ENCODE data around the gene SPATS2L.

Gene SPATS2L

GRCh38 chr2:200296118-200296517 is 10.4 kb upstream of the SPATS2L start:
- no peak for DNase-seq (ENCODE audit: low read depth, low spot score)
- H3K27ac ChIP-seq: no peak overlapping the region

GRCh38 chr2:200297100-200297499 is 9.4 kb upstream of the SPATS2L start:
- H3K27ac ChIP-seq: no peak overlapping the region
- no peak for DNase-seq (ENCODE audit: low read depth, low spot score)

GRCh38 chr2:200297989-200298388 is 8.5 kb upstream of the SPATS2L start:
- no peak for DNase-seq (ENCODE audit: low read depth, low spot score)
- no peak overlapping the region for H3K27ac ChIP-seq

GRCh38 chr2:200298816-200299215 is 7.7 kb upstream of the SPATS2L start:
- no peak overlapping the region for H3K27ac ChIP-seq
- no peak for DNase-seq (ENCODE audit: low read depth, low spot score)

- no peak for DNase-seq (ENCODE audit: low read depth, low spot score)
- peak overlapping the region; percentile 84 for H3K27ac ChIP-seq
These were observed 6.4 kb upstream of the SPATS2L start for GRCh38 chr2:200300065-200300464.

GRCh38 chr2:200300638-200301314 is 5.7 kb upstream of the SPATS2L start:
- peak overlapping the region; percentile 84 for H3K27ac ChIP-seq
- DNase-seq (ENCODE audit: low read depth, low spot score): peak; percentile 92

GRCh38 chr2:200301953-200302858 is 4.3 kb upstream of the SPATS2L start:
- H3K27ac ChIP-seq: peak overlapping the region; percentile 84
- no peak for DNase-seq (ENCODE audit: low read depth, low spot score)

GRCh38 chr2:200302940-200303727 is 3.4 kb upstream of the SPATS2L start:
- peak overlapping the region; percentile 84 for H3K27ac ChIP-seq
- DNase-seq (ENCODE audit: low read depth, low spot score): peak; percentile 95

GRCh38 chr2:200305797-200306195 is 697 bp upstream of the SPATS2L start:
- peak overlapping the region; percentile 84 for H3K27ac ChIP-seq
- no peak for DNase-seq (ENCODE audit: low read depth, low spot score)

- H3K27ac ChIP-seq: peak overlapping the region; percentile 84
- DNase-seq (ENCODE audit: low read depth, low spot score): no peak
These were observed 634 bp downstream of the SPATS2L start for GRCh38 chr2:200306931-200307723.

- no peak for DNase-seq (ENCODE audit: low read depth, low spot score)
- H3K27ac ChIP-seq: peak overlapping the region; percentile 84
These were observed 1.4 kb downstream of the SPATS2L start for GRCh38 chr2:200307724-200308545.

- no peak for DNase-seq (ENCODE audit: low read depth, low spot score)
- H3K27ac ChIP-seq: peak overlapping the region; percentile 84
These were observed 2.2 kb downstream of the SPATS2L start for GRCh38 chr2:200308546-200309295.

- DNase-seq (ENCODE audit: low read depth, low spot score): no peak
- H3K27ac ChIP-seq: peak overlapping the region; percentile 84
These were observed 3.0 kb downstream of the SPATS2L start for GRCh38 chr2:200309296-200310049.

- no peak for DNase-seq (ENCODE audit: low read depth, low spot score)
- peak overlapping the region; percentile 84 for H3K27ac ChIP-seq
These were observed 4.1 kb downstream of the SPATS2L start for GRCh38 chr2:200310545-200310971.

- H3K27ac ChIP-seq: peak overlapping the region; percentile 84
- no peak for DNase-seq (ENCODE audit: low read depth, low spot score)
These were observed 4.6 kb downstream of the SPATS2L start for GRCh38 chr2:200311139-200311538.

GRCh38 chr2:200314976-200315567 is 8.6 kb downstream of the SPATS2L start:
- DNase-seq (ENCODE audit: low read depth, low spot score): no peak
- peak overlapping the region; percentile 46 for H3K27ac ChIP-seq

GRCh38 chr2:200317975-200318374 is 11.5 kb downstream of the SPATS2L start:
- no peak for DNase-seq (ENCODE audit: low read depth, low spot score)
- peak overlapping the region; percentile 46 for H3K27ac ChIP-seq
